Duodenal mucosa (tissue), 2 donors: ENCODE measurements around the gene PHLDA2.

Experiments used
- H3K27ac ChIP-seq: one replicate; pipeline ENCODE4 v1.7.0; 2013; ENCODE audit warnings: low read depth, low read length
- H3K27me3 ChIP-seq, 2 donors: one replicate each; pipeline ENCODE4 v1.7.0; 2013; ENCODE audit warnings: low read length in 2 of 2, control low read depth in 1 of 2; ENCODE audit not compliant: insufficient read depth in 2 of 2, control insufficient read depth in 1 of 2
- H3K36me3 ChIP-seq, 2 donors: one replicate each; pipeline ENCODE4 v1.7.0; 2013; ENCODE audit warnings: low read length in 2 of 2, control low read depth in 1 of 2; ENCODE audit not compliant: insufficient read depth in 2 of 2, control insufficient read depth in 1 of 2
- H3K4me1 ChIP-seq, 2 donors: one replicate each; pipeline ENCODE4 v1.7.0; 2013; ENCODE audit warnings: low read length in 2 of 2, control low read depth in 1 of 2; ENCODE audit not compliant: insufficient read depth in 2 of 2, control insufficient read depth in 1 of 2
- H3K4me3 ChIP-seq, 2 donors: one replicate each; pipeline ENCODE4 v1.7.0; 2013; ENCODE audit warnings: low read length in 2 of 2, low read depth in 1 of 2
- H3K9ac ChIP-seq, 2 donors: one replicate each; pipeline ENCODE4 v1.7.0; 2013; ENCODE audit warnings: low read length in 2 of 2, low read depth in 1 of 2
- H3K9me3 ChIP-seq, 2 donors: one replicate each; pipeline ENCODE4 v1.7.0; 2013; ENCODE audit warnings: low read length in 2 of 2, control low read depth in 1 of 2; ENCODE audit not compliant: control insufficient read depth in 1 of 2

PHLDA2 gene

DNA sequence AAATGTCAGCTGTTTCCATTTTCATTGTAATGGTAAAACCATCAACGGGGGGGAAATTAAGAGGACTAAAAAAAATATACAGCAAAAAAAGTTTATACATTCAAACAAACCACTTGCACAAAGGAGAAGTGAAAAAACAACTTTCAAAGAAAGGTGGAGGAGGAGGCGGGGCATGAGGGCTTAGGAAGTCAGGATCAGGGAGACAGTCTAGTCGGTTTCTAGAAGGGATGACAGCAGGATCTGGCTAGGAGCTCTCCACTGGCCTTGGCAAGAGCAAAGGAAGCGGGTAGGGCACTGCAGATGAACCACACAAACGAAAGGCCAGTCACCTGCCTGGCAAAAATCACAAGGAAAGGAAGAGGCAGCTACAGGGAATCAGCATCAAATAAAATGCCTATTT lies 31.9 kb upstream of the PHLDA2 start:
- H3K9me3 ChIP-seq = no peaks in the 10 kb centered on the region
- no peaks in the 10 kb centered on the region for H3K27me3 ChIP-seq
- no peaks in the 10 kb centered on the region for H3K4me1 ChIP-seq
- H3K36me3 ChIP-seq = peaks cover 54 to 94% of the 10 kb centered on the region in 2 donors
- H3K9ac ChIP-seq = no peak overlapping the region
- no peak overlapping the region for H3K27ac ChIP-seq
- H3K4me3 ChIP-seq = no peak overlapping the region

- H3K4me3 ChIP-seq = no peak overlapping the region
- H3K27ac ChIP-seq = no peak overlapping the region
- H3K36me3 ChIP-seq = peaks cover 52 to 93% of the 10 kb centered on the region in 2 donors
- H3K9ac ChIP-seq = no peak overlapping the region
- no peaks in the 10 kb centered on the region for H3K27me3 ChIP-seq
- no peaks in the 10 kb centered on the region for H3K4me1 ChIP-seq
- no peaks in the 10 kb centered on the region for H3K9me3 ChIP-seq
Observed at GRCh38 chr11:2960139-2960538, 30.9 kb upstream of the PHLDA2 start.

- Histone ChIP-seq H3K4me1 (no peaks in the 10 kb centered on the region), H3K9ac (no peak overlapping the region), H3K27me3 (no peaks in the 10 kb centered on the region), H3K9me3 (no peaks in the 10 kb centered on the region), H3K36me3 (peaks cover 48 to 93% of the 10 kb centered on the region in 2 donors), H3K27ac (no peak overlapping the region), H3K4me3 (no peak overlapping the region)
Observed at GRCh38 chr11:2958251-2958650, 29.0 kb upstream of the PHLDA2 start.

DNA sequence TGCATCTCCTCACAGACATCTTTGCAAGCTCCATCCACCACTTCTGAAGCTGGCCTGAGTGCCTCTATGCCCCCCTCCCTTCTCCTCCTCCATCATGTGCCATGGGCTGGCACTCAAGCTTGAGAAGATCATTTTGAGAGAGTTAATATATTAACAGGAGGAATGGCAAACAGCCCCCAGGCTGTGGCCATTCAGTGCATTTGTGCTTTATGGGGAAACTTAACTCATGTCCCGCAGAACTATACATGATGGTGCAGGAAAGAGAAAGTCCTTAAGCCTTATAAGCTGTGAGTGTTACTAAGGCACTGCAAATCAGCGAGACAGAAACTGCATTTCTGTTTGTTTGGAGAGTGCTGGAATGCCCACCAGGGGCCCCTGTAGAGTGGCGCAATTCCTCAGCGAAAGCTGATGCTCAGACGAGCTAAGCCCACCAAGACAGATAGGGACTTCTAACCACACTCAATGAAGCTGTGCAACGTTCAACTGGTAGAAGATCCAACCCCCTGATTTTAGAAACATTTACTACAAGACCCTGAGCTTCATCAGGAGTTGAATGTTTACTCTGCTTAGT lies 26.8 kb upstream of the PHLDA2 start:
- Histone ChIP-seq H3K9me3 (no peaks in the 10 kb centered on the region), H3K4me1 (peaks cover 0 to 5% of the 10 kb centered on the region in 2 donors), H3K9ac (no peak overlapping the region), H3K36me3 (peaks cover 54 to 99% of the 10 kb centered on the region in 2 donors), H3K4me3 (no peak overlapping the region), H3K27me3 (no peaks in the 10 kb centered on the region), H3K27ac (no peak overlapping the region)

- Histone ChIP-seq H3K36me3 (peaks cover 68 to 99% of the 10 kb centered on the region in 2 donors), H3K9me3 (no peaks in the 10 kb centered on the region), H3K4me1 (peaks cover 0 to 5% of the 10 kb centered on the region in 2 donors), H3K4me3 (no peak overlapping the region), H3K27ac (no peak overlapping the region), H3K9ac (no peak overlapping the region), H3K27me3 (no peaks in the 10 kb centered on the region)
Observed at GRCh38 chr11:2954263-2954662, 25.0 kb upstream of the PHLDA2 start.

GRCh38 chr11:2952290-2952689 lies 23.1 kb upstream of the PHLDA2 start:
- H3K4me1 ChIP-seq = peaks cover 0 to 5% of the 10 kb centered on the region in 2 donors
- H3K27ac ChIP-seq = no peak overlapping the region
- H3K36me3 ChIP-seq = peaks cover 59 to 98% of the 10 kb centered on the region in 2 donors
- H3K9ac ChIP-seq = no peak overlapping the region
- no peaks in the 10 kb centered on the region for H3K27me3 ChIP-seq
- H3K9me3 ChIP-seq = no peaks in the 10 kb centered on the region
- no peak overlapping the region for H3K4me3 ChIP-seq

GRCh38 chr11:2951231-2952110 lies 22.3 kb upstream of the PHLDA2 start:
- Histone ChIP-seq H3K9me3 (no peaks in the 10 kb centered on the region), H3K4me3 (no peak overlapping the region), H3K9ac (no peak overlapping the region), H3K4me1 (peaks cover 0 to 5% of the 10 kb centered on the region in 2 donors), H3K36me3 (peaks cover 54 to 94% of the 10 kb centered on the region in 2 donors), H3K27ac (no peak overlapping the region), H3K27me3 (no peaks in the 10 kb centered on the region)

DNA sequence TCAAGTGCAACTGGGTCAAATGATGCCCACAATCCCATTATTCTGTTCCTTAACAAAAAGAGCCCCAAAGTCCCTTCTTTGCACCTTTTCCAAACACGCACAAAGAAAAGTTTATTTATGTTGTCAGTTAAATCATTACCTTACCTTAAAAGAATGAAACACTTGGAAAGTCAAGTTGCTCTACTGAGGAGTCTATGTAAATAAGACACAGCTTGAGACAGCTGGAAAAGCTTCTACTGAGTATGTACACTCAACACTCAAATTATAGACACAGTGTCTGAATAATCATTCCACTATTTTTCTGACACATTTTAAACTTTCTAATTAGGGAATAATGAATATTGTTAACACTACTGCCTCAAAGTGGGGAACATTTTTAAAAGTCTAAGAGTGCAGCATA lies 21.6 kb upstream of the PHLDA2 start:
- no peak overlapping the region for H3K27ac ChIP-seq
- H3K27me3 ChIP-seq = no peaks in the 10 kb centered on the region
- no peaks in the 10 kb centered on the region for H3K9me3 ChIP-seq
- peaks cover 4 to 11% of the 10 kb centered on the region in 2 donors for H3K4me1 ChIP-seq
- no peak overlapping the region for H3K9ac ChIP-seq
- H3K4me3 ChIP-seq = no peak overlapping the region
- H3K36me3 ChIP-seq = peaks cover 52 to 91% of the 10 kb centered on the region in 2 donors

- Histone ChIP-seq H3K9ac (no peak overlapping the region), H3K4me1 (peaks cover 12 to 15% of the 10 kb centered on the region in 2 donors), H3K36me3 (peaks cover 52 to 87% of the 10 kb centered on the region in 2 donors), H3K9me3 (no peaks in the 10 kb centered on the region), H3K27me3 (no peaks in the 10 kb centered on the region), H3K4me3 (no peak overlapping the region), H3K27ac (no peak overlapping the region)
Observed at GRCh38 chr11:2949920-2950319, 20.7 kb upstream of the PHLDA2 start.

- Histone ChIP-seq H3K9me3 (no peaks in the 10 kb centered on the region), H3K4me1 (peaks cover 26 to 31% of the 10 kb centered on the region in 2 donors), H3K9ac (no peak overlapping the region), H3K27me3 (no peaks in the 10 kb centered on the region), H3K36me3 (peaks cover 34 to 74% of the 10 kb centered on the region in 2 donors), H3K27ac (no peak overlapping the region), H3K4me3 (no peak overlapping the region)
Observed at GRCh38 chr11:2947744-2948143, 18.5 kb upstream of the PHLDA2 start.
